GM18511 (cell line): ENCODE data around the gene PLEKHA7.

Experiments used
- ATAC-seq: cut with Tn5 transposase; IDR thresholded peaks from one replicate; pipeline ENCODE4 v1.9.1; 2021; ENCODE audit warnings: mild to moderate bottlenecking, moderate library complexity; ENCODE audit not compliant: unreplicated experiment

Gene PLEKHA7

GRCh38 chr11:16854979-16855378 lies 159.2 kb downstream of the PLEKHA7 start:
- no peak for ATAC-seq

GRCh38 chr11:16853859-16854258 lies 160.4 kb downstream of the PLEKHA7 start:
- ATAC-seq = no peak

- ATAC-seq = no peak
Measured at GRCh38 chr11:16853266-16853665, 160.9 kb downstream of the PLEKHA7 start.

GRCh38 chr11:16846305-16846704 lies 167.9 kb downstream of the PLEKHA7 start:
- ATAC-seq = no peak

GRCh38 chr11:16844268-16844771 lies 169.9 kb downstream of the PLEKHA7 start:
- ATAC-seq = no peak

- no peak for ATAC-seq
Measured at GRCh38 chr11:16843294-16843693, 170.9 kb downstream of the PLEKHA7 start.

- no peak for ATAC-seq
Measured at GRCh38 chr11:16841984-16842383, 172.2 kb downstream of the PLEKHA7 start.

- no peak for ATAC-seq
Measured at GRCh38 chr11:16841481-16841880, 172.7 kb downstream of the PLEKHA7 start.

GRCh38 chr11:16840951-16841350 lies 173.3 kb downstream of the PLEKHA7 start:
- no peak for ATAC-seq

GRCh38 chr11:16839821-16840220 lies 174.4 kb downstream of the PLEKHA7 start:
- no peak for ATAC-seq

GRCh38 chr11:16834384-16834783 lies 179.8 kb downstream of the PLEKHA7 start:
- ATAC-seq = no peak

GRCh38 chr11:16833026-16833425 lies 181.2 kb downstream of the PLEKHA7 start:
- no peak for ATAC-seq

GRCh38 chr11:16832193-16832539 lies 182.0 kb downstream of the PLEKHA7 start:
- no peak for ATAC-seq

GRCh38 chr11:16831316-16832192 lies 182.7 kb downstream of the PLEKHA7 start:
- no peak for ATAC-seq

GRCh38 chr11:16827139-16827538 lies 187.1 kb downstream of the PLEKHA7 start:
- ATAC-seq = no peak

- ATAC-seq = no peak
Measured at GRCh38 chr11:16825968-16826367, 188.2 kb downstream of the PLEKHA7 start.

GRCh38 chr11:16825101-16825500 lies 189.1 kb downstream of the PLEKHA7 start:
- no peak for ATAC-seq

- ATAC-seq = peak; percentile 82
Measured at GRCh38 chr11:16820324-16821092, 193.7 kb downstream of the PLEKHA7 start.

GRCh38 chr11:16818284-16818683 lies 195.9 kb downstream of the PLEKHA7 start:
- ATAC-seq = no peak

GRCh38 chr11:16817351-16817750 lies 196.9 kb downstream of the PLEKHA7 start:
- no peak for ATAC-seq

GRCh38 chr11:16816358-16817270 lies 197.6 kb downstream of the PLEKHA7 start:
- no peak for ATAC-seq
